ENCODE data around the gene SCO2.
"Not testable (repeated sequence)": the region's sequence is repeated elsewhere in the genome, so short reads cannot be mapped to it uniquely, and the experiment has no call there.

The SCO2 gene

GRCh38 chr22:50521710-50522109 is 3.7 kb downstream of the SCO2 start:
- no peaks in the 10 kb centered on the region for H3K27me3 ChIP-seq (ENCODE audit: insufficient read depth, low read length)
- H4K91ac ChIP-seq (ENCODE audit: low read depth, low read length), result no peak overlapping the region
- peaks cover 18% of the 10 kb centered on the region for H3K79me1 ChIP-seq (ENCODE audit: low read length)
- no peak overlapping the region for H3K4ac ChIP-seq (ENCODE audit: low read depth, low read length)
- no peak overlapping the region for H2AFZ ChIP-seq (ENCODE audit: insufficient read depth, low read length, poor library complexity)
- no peaks in the 10 kb centered on the region for H3K9me3 ChIP-seq (ENCODE audit: insufficient read depth, low read depth, low read length)
- H3K4me2 ChIP-seq (ENCODE audit: low read length), result no peak overlapping the region
- H3K9ac ChIP-seq (ENCODE audit: low read length), result no peak overlapping the region
- H3K36me3 ChIP-seq (ENCODE audit: control insufficient read depth in 1 of 2, insufficient read depth in 2 of 2, low read length in 2 of 2), result peaks cover 64 to 68% of the 10 kb centered on the region in 2 experiments
- H2BK12ac ChIP-seq (ENCODE audit: low read length), result no peak overlapping the region
- no peak overlapping the region for H4K12ac ChIP-seq (ENCODE audit: low read depth, low read length)
- H3K79me2 ChIP-seq (ENCODE audit: control insufficient read depth, insufficient read depth, low read length, poor library complexity), result peaks cover 16% of the 10 kb centered on the region
- H2BK120ac ChIP-seq (ENCODE audit: insufficient read depth, low read length, poor library complexity), result no peak overlapping the region
- no peak overlapping the region for H3K4me3 ChIP-seq (ENCODE audit: low read depth, low read length)
- H3K18ac ChIP-seq (ENCODE audit: low read length), result no peak overlapping the region
- no CpG with 5 or more reads among the region's 10 CpGs for WGBS (ENCODE audit: extremely low coverage, insufficient coverage, insufficient read length)
- H3K27ac ChIP-seq (ENCODE audit: low read depth, low read length), result no peak overlapping the region
- H3K14ac ChIP-seq (ENCODE audit: low read length), result no peak overlapping the region
- peaks cover 15 to 17% of the 10 kb centered on the region in 2 experiments for H3K4me1 ChIP-seq (ENCODE audit: control insufficient read depth in 1 of 2, insufficient read depth in 2 of 2, low read length in 2 of 2)
- no peak for DNase-seq
- H4K8ac ChIP-seq (ENCODE audit: low read depth, low read length), result no peak overlapping the region
- H2AK5ac ChIP-seq (ENCODE audit: low read length), result no peak overlapping the region
- no peak overlapping the region for H2BK5ac ChIP-seq (ENCODE audit: low read depth, low read length, poor library complexity)
- H3K23ac ChIP-seq (ENCODE audit: low read length), result no peak overlapping the region

GRCh38 chr22:50520826-50521453 is 4.5 kb downstream of the SCO2 start:
- Histone ChIP-seq H3K9me3 (ENCODE audit: insufficient read depth, low read depth, low read length) (no peaks in the 10 kb centered on the region), H3K4me1 (ENCODE audit: control insufficient read depth in 1 of 2, insufficient read depth in 2 of 2, low read length in 2 of 2) (peaks cover 19% of the 10 kb centered on the region in 2 experiments), H2AFZ (ENCODE audit: insufficient read depth, low read length, poor library complexity) (no peak overlapping the region), H2BK12ac (ENCODE audit: low read length) (no peak overlapping the region), H3K14ac (ENCODE audit: low read length) (no peak overlapping the region), H2BK120ac (ENCODE audit: insufficient read depth, low read length, poor library complexity) (no peak overlapping the region), H2AK5ac (ENCODE audit: low read length) (no peak overlapping the region), H3K18ac (ENCODE audit: low read length) (no peak overlapping the region), H3K23ac (ENCODE audit: low read length) (no peak overlapping the region), H3K4me3 (ENCODE audit: low read depth, low read length) (no peak overlapping the region), H3K4ac (ENCODE audit: low read depth, low read length) (no peak overlapping the region), H3K27me3 (ENCODE audit: insufficient read depth, low read length) (no peaks in the 10 kb centered on the region), H4K8ac (ENCODE audit: low read depth, low read length) (no peak overlapping the region), H3K27ac (ENCODE audit: low read depth, low read length) (no peak overlapping the region), H4K91ac (ENCODE audit: low read depth, low read length) (no peak overlapping the region), H3K9ac (ENCODE audit: low read length) (no peak overlapping the region), H3K79me2 (ENCODE audit: control insufficient read depth, insufficient read depth, low read length, poor library complexity) (peaks cover 10% of the 10 kb centered on the region), H3K4me2 (ENCODE audit: low read length) (no peak overlapping the region), H3K36me3 (ENCODE audit: control insufficient read depth in 1 of 2, insufficient read depth in 2 of 2, low read length in 2 of 2) (peaks cover 69 to 73% of the 10 kb centered on the region in 2 experiments), H2BK5ac (ENCODE audit: low read depth, low read length, poor library complexity) (no peak overlapping the region), H4K12ac (ENCODE audit: low read depth, low read length) (no peak overlapping the region), H3K79me1 (ENCODE audit: low read length) (peaks cover 10% of the 10 kb centered on the region)
- no CpG with 5 or more reads among the region's 13 CpGs for WGBS (ENCODE audit: extremely low coverage, insufficient coverage, insufficient read length)
- DNase-seq, result no peak

- not testable (repeated sequence) for H3K4me3 ChIP-seq (ENCODE audit: low read depth, low read length); H2BK5ac ChIP-seq (ENCODE audit: low read depth, low read length, poor library complexity)
These were observed 5.2 kb downstream of the SCO2 start for GRCh38 chr22:50520184-50520583.

GRCh38 chr22:50519151-50519550 is 6.2 kb downstream of the SCO2 start:
- Histone ChIP-seq H2BK120ac (ENCODE audit: insufficient read depth, low read length, poor library complexity) (no peak overlapping the region), H2AFZ (ENCODE audit: insufficient read depth, low read length, poor library complexity) (no peak overlapping the region), H3K36me3 (ENCODE audit: control insufficient read depth in 1 of 2, insufficient read depth in 2 of 2, low read length in 2 of 2) (peaks cover 65 to 72% of the 10 kb centered on the region in 2 experiments), H3K79me1 (ENCODE audit: low read length) (no peaks in the 10 kb centered on the region), H3K18ac (ENCODE audit: low read length) (no peak overlapping the region), H3K4me3 (ENCODE audit: low read depth, low read length) (no peak overlapping the region), H2AK5ac (ENCODE audit: low read length) (no peak overlapping the region), H3K14ac (ENCODE audit: low read length) (no peak overlapping the region), H3K4ac (ENCODE audit: low read depth, low read length) (no peak overlapping the region), H3K27ac (ENCODE audit: low read depth, low read length) (no peak overlapping the region), H3K27me3 (ENCODE audit: insufficient read depth, low read length) (no peaks in the 10 kb centered on the region), H3K4me1 (ENCODE audit: control insufficient read depth in 1 of 2, insufficient read depth in 2 of 2, low read length in 2 of 2) (peaks cover 12 to 16% of the 10 kb centered on the region in 2 experiments), H2BK12ac (ENCODE audit: low read length) (no peak overlapping the region), H3K4me2 (ENCODE audit: low read length) (no peak overlapping the region), H4K91ac (ENCODE audit: low read depth, low read length) (no peak overlapping the region), H2BK5ac (ENCODE audit: low read depth, low read length, poor library complexity) (no peak overlapping the region), H3K9ac (ENCODE audit: low read length) (no peak overlapping the region), H4K8ac (ENCODE audit: low read depth, low read length) (no peak overlapping the region), H3K9me3 (ENCODE audit: insufficient read depth, low read depth, low read length) (no peaks in the 10 kb centered on the region), H3K23ac (ENCODE audit: low read length) (no peak overlapping the region), H3K79me2 (ENCODE audit: control insufficient read depth, insufficient read depth, low read length, poor library complexity) (no peaks in the 10 kb centered on the region), H4K12ac (ENCODE audit: low read depth, low read length) (no peak overlapping the region)
- DNase-seq, result no peak
- no CpG with 5 or more reads among the region's 8 CpGs for WGBS (ENCODE audit: extremely low coverage, insufficient coverage, insufficient read length)

More at GRCh38 chr22:50520184-50520583, 5.2 kb downstream of the SCO2 start:
- not testable (repeated sequence) for H4K8ac ChIP-seq (ENCODE audit: low read depth, low read length); H3K18ac ChIP-seq (ENCODE audit: low read length); H3K9me3 ChIP-seq (ENCODE audit: insufficient read depth, low read depth, low read length); H3K9ac ChIP-seq (ENCODE audit: low read length); H3K79me1 ChIP-seq (ENCODE audit: low read length); H3K4me2 ChIP-seq (ENCODE audit: low read length); H4K91ac ChIP-seq (ENCODE audit: low read depth, low read length); DNase-seq; H3K23ac ChIP-seq (ENCODE audit: low read length); H3K79me2 ChIP-seq (ENCODE audit: control insufficient read depth, insufficient read depth, low read length, poor library complexity); H2AK5ac ChIP-seq (ENCODE audit: low read length); H3K27me3 ChIP-seq (ENCODE audit: insufficient read depth, low read length); H2AFZ ChIP-seq (ENCODE audit: insufficient read depth, low read length, poor library complexity); H3K27ac ChIP-seq (ENCODE audit: low read depth, low read length); H2BK12ac ChIP-seq (ENCODE audit: low read length); H3K4ac ChIP-seq (ENCODE audit: low read depth, low read length); H2BK120ac ChIP-seq (ENCODE audit: insufficient read depth, low read length, poor library complexity); H3K14ac ChIP-seq (ENCODE audit: low read length); H4K12ac ChIP-seq (ENCODE audit: low read depth, low read length)
- no CpG with 5 or more reads among the region's 8 CpGs for WGBS (ENCODE audit: extremely low coverage, insufficient coverage, insufficient read length)
- peaks cover 19 to 23% of the 10 kb centered on the region in 2 experiments for H3K4me1 ChIP-seq (ENCODE audit: control insufficient read depth in 1 of 2, insufficient read depth in 2 of 2, low read length in 2 of 2)
- H3K36me3 ChIP-seq (ENCODE audit: control insufficient read depth in 1 of 2, insufficient read depth in 2 of 2, low read length in 2 of 2), result peaks cover 69 to 74% of the 10 kb centered on the region in 2 experiments

Data from trophoblast cell (in vitro differentiated cells and primary cell).